Nasal cavity respiratory epithelium epithelial cell of viscerocranial mucosa (primary cell): ENCODE measurements around the gene ZDHHC3. TPM values are rescaled to one million over a fixed set of nuclear protein-coding genes. Genes with fewer than 3 reads are reported as not detected.

Source experiments
- total RNA-seq: library from RNA; depleted of rRNA; stranded (reverse); fragments of >200 nt; gene quantifications from 2 replicates; pipeline ENCODE4 v1.2.3, GENCODE V29; 2014

The ZDHHC3 gene, protein sequence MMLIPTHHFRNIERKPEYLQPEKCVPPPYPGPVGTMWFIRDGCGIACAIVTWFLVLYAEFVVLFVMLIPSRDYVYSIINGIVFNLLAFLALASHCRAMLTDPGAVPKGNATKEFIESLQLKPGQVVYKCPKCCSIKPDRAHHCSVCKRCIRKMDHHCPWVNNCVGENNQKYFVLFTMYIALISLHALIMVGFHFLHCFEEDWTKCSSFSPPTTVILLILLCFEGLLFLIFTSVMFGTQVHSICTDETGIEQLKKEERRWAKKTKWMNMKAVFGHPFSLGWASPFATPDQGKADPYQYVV
- total RNA-seq = 53.7 and 98.7 TPM in 2 replicates

DNA sequence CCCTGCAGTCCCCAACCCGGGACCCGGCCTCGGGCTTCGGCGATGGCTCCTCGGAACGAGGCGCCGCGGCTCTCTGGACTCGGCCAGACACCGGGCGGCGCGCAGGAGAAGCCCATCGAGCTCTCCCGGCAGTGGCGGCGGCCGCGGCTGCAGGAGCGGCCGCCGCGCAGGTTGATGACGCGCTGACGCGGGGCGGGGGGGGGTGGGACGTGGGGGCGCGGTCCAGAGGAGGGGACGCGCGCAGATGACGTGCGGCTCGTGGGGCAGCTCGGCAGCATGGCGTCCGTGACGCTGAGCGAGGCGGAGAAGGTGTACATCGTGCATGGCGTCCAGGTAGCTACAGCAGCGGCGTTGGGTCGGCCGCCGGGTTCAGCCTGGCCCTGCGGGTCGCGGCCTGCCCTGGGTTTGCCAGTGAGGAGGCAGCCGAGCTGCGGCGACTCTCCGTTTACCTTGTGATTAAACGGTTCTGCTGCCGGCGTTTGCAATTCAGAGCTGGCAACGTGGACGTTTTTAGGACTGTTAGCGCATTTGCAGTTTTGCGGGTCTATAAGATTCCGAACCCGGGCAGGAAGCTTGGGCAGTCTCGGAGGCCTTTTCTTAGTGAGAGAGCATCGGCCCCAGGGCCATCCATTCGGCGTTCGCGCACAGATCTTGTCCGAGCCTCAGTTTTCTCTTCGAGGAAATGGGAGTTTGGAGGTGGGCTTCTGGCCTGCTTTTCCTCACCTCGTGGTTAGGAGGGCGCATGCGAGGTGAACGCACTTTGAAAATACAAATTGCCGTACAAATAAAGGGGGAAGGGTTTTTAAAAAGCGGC, at the start of gene ZDHHC3, which contains the start of gene EXOSC7:
TSS of gene ZDHHC3 (minus strand) at position 173 of the 814 bp plus-strand sequence. CDS start 16,738 bp downstream, outside the sequence.
TSS of gene EXOSC7 (plus strand) at position 243 of the 814 bp plus-strand sequence. CDS start at position 277, 34 bp downstream.

Other genes with a start within 250 kb of the ZDHHC3 start
- 7.9 and 8.2 TPM in 2 replicates for gene ZNF501, start 246.5 kb downstream of the ZDHHC3 start, total RNA-seq
- gene KIAA1143, start 214.6 kb downstream of the ZDHHC3 start, total RNA-seq = 7.5 and 16.9 TPM in 2 replicates
- gene KIF15, start 214.4 kb downstream of the ZDHHC3 start, total RNA-seq = 0.50 and 0.68 TPM in 2 replicates
- 11.9 and 15.7 TPM in 2 replicates for gene TMEM42, start 114.3 kb downstream of the ZDHHC3 start, total RNA-seq
- 0.28 and 0.34 TPM in 2 replicates for gene TGM4, start 101.6 kb downstream of the ZDHHC3 start, total RNA-seq
- 45.2 and 57.8 TPM in 2 replicates for gene EXOSC7, start 70 bp upstream of the ZDHHC3 start, total RNA-seq
- gene CLEC3B, start 50.1 kb upstream of the ZDHHC3 start, total RNA-seq = not detected in 2 replicates
- gene CDCP1, start 170.2 kb upstream of the ZDHHC3 start, total RNA-seq = 141 and 146 TPM in 2 replicates